HG03066 (cell line): Measurements from ENCODE around the gene CDK18.

Experiments
- ATAC-seq: cut with Tn5 transposase; IDR thresholded peaks from one replicate; pipeline ENCODE4 v1.9.1; 2021; ENCODE audit warnings: low read depth; ENCODE audit not compliant: unreplicated experiment

The CDK18 gene

DNA sequence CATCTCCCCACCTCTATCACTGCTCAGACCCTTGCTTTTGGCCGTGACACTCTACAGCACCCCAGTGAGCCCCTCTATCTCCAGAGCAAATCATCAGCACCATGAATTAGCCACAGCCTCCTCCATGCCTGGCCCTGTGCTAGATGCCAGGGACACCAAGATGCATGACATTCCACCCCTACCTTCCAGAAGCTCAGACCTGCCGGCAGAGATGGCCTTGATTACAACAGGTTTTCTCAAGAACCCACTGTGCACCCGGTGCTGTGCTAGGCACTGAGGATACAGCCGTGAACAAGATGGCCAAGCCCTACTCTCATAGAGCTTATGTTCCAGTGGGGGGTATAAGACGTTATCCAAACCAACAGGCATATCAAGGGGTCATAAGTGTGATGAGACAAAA is 30.6 kb downstream of the CDK18 start:
- ATAC-seq: no peak

DNA sequence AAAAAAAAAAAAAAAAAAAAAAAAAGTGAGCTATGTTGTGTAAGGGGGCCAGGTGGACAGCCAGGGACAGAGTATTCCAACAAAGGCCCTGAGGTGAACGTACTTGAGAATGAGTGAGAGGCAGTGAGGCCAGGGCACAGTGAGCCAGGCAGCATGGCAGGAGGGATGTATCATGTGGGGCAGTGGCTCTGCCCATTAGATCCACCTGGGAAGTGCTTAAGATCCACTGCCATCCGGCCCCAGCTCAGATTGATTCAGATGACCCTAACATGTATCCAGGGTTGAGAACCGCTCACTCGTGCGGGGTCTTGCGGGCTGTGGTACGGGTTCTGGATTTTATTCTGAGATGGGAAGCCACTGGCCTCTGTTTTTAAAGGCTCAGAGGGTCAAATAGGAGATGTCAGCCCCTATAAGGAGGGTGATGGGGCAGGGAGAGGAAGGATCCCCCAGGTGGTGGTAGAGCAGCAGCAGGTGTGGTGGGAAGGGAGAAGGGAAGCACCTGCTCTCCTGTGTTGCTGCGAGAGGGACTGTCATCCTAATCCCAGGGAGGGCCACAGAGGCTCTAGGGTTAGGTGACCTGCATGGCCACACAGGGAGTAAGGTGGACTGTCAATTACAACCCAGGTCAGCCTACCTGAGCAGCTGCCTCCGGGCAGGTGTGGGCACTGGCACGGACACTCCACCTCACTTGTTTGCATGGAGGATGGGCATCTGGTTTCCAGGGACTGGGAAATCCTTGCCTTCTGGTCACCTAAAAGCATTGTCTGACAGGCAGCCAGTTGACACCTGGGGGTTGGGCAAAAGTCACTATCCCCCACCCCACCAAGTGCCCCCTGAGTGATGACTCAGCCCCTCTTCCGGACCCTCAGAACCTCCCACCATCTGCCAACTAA is 31.6 kb downstream of the CDK18 start:
- no peak for ATAC-seq

DNA sequence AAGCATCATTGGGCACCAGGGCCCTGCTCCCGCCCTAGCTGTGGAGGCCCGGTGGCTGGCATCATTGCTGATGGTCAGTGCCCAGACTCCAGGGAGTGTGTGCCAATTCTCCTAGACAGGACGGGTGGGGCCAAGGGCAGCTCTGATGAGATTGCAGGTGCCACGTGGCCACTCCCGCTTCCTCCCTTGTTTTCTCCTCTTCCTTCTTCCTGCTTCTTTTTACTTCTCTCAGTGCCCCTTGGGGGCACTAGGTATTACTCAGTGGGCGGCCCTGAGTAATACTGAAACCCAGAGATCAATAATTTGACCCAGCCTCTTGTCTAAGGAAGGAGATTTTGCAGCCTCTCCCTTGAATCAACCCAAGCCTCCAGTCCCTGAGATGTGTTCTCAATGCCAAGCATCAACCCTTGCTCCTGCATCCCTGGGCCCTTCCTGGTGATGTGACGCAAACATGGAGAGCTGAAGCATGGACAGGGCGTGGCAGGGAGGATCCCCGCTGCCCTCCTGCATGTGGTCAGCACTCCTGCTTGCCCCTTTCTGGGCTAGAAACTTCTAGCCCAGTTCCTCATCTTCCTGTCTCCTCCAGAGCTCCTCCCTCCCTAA is 32.4 kb downstream of the CDK18 start:
- ATAC-seq: no peak

DNA sequence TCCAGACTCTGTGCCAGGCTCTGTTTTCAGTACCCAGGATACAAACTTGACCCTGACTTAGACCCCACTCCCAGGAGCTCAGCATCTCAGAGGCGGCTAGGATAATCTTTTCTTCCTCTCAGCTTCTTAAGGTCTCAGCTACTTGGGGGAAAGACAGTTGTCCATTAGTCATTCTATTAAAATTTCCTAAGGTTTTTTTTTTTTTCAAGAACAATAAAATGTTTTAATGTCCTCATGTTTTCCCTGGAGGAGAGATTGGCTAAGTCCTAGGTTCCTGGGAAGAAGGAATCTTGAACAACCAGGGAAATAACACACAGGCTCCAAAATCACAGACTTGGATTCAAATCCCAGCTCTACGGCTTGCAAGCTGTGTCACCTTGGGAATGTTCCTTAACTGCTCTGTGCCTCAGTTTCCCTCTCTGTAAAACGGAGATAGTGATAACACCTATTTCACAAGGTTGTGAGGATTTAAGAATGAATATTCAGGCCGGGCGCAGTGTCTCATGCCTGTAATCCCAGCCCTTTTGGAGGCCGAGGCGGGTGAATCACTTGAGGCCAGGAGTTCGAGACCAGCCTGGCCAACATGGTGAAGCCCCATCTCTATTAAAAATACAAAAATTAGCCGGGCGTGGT is 33.0 kb downstream of the CDK18 start:
- ATAC-seq: no peak

DNA sequence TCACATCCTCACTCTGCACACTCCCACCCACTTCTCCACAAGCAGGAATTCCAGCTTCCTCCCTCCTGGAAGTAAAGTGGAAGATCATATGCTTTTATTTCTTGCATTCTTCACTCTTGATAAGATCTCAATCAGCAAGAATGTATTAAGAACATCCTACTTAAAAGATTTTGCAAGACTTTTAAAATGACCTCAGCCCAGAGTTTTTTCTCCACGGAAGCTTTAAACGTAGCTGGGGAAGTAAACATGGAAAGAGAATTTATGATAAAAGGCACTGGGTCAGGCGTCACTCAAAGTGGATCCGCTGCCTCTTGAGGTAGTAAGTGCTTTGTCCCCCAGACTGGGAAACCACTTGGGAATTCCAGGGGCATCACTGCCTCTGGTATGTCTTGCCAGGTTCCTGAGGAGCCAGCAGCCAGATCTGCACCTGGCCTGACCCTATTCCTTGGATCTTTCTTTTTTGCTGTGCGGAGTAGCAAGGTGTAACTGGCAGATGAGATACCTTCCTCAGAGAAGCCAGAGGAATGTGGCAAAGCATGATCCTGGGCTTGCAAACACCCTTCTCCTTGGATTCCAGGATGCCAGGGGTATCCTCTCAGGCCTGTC is 33.9 kb downstream of the CDK18 start:
- ATAC-seq: no peak

DNA sequence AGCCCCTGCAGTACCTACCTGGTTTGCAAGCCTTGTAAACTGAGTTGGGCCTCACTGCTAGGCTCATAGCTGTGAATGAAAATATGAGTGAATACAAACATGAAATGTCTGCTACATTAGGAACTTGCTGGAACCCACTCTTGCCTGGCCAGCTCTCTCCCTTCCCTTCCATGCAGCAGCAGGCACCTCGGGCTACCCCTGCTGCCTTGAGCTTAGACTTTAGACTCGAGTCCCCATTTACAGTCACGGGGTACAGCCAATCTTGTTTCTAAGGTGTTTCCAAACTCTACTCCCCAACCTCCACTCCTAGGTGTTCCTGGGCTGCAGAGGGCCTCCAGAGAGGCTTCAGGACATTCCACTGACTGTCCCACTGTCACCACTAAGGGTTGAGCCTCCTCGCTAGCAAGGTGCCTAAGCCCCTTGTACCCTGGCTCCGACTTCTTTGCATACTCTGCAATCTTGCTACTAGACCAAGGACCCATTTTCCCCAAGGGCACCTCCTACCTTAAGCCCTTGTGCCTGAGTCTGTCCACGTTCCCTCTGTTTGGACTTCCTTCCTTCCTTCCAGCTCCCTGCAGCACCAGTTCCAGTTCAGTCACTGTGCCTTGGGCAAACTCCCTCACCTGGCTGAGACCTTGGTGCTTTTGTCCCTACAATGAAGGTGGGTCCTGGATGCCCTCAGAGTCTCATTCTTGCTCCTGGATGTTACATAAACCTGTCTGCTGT is 36.9 kb downstream of the CDK18 start:
- no peak for ATAC-seq

DNA sequence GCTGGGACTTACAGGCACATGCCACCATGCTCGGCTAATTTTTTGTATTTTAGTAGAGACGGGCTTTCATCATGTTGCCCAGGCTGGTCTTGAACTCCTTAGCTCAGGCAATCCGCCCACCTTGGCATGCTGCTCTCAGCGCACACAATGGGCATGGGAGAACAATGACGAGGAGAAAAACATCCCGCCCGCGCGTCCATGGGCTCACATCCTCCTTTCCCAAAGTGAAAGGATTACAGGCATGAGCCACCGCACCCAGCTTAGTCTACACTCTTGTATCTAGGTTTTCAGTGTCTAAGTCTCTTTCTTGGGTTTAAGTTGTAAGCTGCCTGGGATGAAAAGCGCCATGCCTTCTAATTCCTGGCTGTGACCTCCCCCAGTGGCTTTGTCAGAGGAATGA is 37.9 kb downstream of the CDK18 start:
- ATAC-seq: no peak

DNA sequence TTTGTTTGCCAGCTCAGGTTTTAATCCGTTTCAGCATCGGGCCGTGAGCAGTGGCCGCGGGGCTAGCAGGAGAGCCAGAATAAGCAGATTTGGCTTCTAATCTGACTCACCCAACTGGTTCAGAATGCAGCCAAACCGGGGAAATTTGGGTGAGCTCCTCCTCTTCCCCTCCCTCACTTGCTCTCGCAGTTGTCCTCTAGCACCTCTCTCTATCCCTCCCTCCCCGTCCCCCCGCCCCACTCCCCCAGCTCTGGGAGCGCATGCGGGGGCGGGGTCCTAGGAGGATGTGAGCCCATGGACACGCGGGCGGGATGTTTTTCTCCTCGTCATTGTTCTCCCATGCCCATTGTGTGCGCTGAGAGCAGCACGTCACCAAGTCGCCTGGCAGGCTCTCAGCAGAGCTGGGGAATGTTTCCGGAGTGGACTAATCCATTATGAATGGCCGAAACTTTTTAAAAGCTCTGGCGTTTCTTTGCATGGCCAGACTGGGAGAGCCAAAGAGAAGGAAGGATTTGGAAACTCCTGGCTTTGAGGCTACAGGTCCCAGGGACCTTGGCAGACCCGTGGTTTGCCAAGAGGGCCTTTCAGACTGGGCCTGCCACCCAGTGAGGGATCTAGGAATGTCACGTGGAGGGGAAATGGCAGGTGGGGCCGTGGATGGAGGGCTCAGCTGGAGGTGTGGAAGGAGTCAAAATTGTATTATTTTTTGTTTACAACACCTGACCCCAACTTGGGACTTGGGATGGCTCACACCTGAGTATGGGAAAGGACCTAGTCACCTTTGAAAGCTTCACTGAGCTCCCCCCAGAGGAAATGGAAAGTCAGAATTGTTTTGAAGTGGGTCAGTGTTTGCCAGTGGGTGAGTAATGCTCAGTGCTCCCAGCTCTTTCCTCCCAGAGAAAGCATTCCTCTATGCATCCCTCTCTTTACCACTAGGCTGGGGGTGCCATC is 39.2 kb downstream of the CDK18 start:
- ATAC-seq: no peak

DNA sequence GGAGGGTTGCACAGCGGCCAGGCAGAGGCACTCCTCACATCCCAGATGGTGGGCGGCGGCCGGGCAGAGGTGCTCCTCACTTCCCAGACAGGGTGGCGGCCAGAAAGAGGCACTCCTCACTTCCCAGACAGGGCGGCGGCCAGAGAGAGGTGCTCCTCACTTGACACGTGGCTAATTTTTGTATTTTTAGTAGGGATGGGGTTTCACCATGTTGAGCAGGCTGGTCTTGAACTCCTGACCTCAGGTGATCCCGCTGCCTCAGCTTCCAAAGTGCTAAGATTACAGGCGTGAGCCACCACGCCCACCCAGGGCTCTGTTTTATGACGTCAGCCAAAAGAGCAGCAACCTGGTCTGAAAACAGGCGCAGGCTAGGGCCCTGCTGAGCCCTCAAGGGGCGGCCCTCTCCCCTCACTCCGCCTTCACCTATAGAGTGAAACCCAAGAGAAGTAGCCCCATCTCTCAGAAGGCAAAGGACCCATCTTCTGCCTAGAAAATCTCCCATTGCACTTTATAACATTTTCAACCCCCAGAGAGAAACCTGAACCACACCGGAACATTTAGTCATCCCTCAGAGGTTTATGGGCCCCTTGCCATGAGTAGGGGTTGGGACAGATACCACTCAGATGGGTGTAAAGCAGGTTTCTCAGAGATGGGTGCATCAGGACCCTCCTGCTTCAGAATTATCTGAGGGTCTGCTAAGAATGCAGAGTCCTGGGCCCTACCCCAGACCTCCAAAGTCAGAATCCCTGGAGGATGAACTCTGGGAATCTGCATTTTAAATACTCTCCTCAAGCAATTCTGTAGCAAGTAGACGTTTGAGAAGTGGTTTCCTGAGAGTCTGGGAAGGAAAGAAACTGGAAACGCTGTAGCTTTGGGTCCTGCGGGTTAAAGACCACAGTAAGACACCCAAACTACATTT is 40.8 kb downstream of the CDK18 start:
- no peak for ATAC-seq

DNA sequence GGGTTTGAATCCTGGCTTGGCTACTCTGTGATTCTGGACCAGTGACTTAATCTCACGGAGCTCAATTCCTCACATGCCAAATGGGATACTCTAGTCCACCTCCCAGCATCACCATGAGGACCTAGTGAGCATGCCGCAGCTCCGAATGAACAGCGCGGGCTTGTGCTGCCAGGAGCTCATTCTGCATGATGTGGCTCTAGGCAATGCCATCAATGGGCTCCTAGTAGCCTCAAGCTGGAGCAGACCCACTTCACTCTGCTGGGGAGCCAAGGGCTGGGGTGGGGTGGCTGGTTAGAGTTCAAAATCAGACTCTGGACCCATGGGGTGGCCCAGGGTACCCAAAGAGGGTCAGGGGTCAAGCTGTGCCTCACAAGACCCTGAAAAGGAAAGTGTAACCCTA is 41.5 kb downstream of the CDK18 start:
- ATAC-seq: no peak

DNA sequence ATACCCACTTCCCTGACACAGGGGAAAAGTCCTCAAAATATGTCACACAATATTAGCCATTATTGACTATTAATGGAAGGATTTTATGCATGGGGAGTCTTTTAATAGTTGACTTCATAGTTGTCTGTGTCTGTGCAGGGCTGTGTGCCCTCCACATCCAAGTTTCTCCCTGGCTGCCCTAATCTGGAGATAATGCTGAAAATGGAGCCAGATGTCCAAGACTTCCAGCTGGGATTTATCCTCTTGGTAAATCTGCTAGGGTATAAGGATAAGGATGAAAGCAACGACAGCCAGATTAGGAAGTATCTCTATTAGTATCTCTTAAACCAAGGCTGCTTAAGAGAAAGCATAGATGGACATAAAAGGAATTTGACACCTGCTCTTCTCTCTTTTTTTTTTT is 42.1 kb downstream of the CDK18 start:
- no peak for ATAC-seq

DNA sequence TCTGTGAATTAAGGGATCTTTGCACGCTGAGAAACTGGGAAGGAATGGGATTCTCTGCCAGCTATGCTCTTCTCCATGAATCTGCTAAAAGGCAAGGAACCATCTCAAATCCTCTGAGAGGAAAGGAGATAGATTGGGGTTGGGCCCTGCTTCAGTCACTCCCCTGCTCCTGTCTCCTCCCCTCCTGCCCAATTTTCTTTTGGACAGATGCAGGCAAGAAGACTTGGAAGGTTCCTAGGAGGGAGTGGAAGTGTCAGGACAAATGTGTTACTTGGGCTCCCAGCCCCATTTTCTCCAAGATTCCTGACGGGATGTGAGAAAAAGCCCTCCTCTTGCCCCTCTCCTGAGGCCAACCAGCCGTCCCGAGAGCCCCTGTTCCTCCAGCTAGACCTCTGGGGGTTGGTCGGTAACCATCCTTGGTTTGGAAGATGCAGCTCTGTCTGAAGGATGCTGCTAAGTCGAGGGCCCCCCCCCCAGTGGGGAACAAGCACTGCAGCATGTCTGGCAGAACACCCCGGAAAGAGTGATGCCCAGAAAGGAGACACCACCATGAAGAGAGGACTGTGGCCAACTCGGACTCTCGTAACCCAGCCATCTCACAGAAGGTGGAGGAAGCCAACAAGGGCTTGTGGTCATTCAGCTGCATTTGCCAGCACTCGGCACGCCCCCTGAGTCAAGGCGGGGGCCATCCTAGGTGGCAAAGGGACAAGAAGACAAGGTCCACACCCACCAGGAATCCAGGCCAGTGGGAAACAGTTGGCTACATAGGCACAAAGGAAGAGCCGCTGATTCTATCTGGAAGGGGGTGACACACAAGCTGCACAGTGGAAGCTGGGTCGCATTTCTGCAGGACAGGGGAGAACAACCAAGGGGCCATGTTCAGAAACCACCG is 43.7 kb downstream of the CDK18 start:
- ATAC-seq: no peak

DNA sequence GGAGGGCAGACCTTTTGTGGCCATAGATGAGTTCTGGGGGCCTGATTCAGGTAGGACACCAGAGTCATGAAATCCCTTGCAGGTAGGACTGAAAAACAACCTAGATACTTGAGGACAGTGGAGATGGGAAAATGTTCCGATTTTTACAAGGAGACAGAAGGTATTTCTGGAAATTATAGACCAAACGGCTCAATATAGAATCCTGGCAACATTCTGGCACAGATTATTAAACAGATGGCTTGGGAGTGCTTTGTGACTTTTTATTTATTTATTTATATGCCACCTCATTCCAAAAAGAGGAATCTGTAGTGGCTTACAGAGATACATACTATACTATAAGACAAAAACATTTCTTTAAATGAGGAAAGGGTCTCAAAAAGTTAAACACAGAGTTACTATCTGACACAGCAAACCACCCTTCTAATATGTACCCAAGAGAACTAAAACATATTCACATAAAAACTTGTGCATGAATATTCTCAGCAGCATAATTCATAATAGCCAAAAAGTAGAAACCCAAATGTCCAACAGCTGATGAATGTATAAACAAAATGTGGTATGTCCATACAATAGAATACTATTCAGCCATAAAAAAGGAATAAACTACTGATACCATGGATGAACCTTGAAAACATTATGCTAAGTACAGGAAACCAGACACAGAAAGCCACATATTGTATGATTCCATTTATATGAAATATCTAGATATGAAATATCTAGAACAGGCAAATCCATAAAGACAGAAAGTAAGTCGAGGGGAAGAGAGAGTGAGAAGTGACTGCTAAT is 49.8 kb downstream of the CDK18 start:
- no peak for ATAC-seq

DNA sequence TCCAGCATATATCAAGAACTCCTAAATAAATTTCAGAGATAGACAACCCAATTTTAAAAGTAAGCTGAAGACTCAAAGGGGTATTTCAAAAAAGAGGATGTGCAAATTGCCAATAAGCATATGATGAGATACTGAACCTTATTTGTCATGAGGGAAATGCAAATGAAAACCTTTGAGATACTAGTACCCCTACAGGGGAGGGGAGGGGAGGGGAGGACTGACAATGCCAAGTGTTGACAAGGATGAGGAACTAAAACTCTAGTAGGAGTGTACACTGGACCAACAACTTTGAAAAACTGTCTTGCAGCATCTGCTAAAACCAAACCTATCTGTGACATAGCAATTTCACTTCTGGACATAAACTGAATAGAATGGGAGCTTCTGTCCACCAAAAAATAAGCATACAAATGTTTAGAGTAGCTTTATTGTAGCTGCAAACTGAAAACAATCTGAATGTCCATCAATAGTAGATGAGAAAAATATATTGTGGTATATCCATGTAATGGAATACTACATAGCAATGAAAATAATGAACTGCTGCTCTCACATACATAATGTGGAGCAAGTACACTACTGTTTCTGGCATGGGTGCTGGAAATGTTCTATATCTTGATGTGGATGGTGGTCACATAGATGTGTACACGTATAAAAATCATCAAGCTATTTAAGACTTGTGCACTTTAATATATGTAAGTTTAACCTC is 57.2 kb downstream of the CDK18 start:
- ATAC-seq: no peak

DNA sequence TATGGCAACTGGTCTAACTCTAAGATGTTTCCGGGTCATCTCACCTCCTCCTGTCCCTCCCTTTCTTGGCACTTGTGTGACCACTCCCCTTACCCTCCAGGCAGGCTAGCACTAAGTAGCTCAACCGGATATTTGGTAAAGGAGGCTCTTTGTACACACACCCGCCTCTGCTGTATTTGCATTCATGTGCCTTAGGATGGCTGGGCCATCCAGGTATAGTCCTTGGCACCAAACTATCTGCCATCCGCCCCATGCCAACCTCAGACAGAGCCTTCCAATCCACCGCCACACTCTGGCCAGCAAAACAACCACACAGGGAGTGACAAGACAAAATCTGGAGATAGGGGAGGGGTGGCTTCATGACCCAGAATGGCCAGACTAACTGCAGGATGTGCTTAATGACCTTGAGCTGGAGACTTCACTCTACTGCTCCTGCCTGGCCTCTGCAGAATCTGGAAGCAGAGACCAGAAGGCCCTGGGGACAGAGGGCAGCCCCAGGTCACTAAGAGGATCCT is 59.5 kb downstream of the CDK18 start:
- no peak for ATAC-seq

DNA sequence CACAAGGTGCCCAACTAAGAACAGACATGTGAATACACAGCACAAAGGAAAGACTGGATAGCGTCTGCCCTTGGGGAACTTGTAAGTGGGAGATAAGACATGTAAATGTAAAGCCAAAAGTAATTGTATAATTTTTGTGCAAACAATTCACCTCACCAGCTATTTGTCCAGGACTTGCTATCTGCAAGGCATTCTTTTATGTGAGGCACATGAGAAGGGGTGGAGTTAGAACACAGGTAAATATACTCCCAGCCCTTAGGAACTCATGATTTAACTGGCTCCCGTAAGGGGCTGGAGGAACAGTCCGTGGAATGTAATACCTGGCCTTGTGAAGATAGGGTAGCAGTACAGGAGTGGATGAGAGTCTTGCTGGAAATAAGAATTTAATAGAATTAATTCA is 61.3 kb downstream of the CDK18 start:
- no peak for ATAC-seq
